SK-N-SH (cell line): ENCODE results near the gene LSM14B. TPM values are rescaled to one million over a fixed set of nuclear protein-coding genes. Genes with fewer than 3 reads are reported as not detected.

Experiments used
- CTCF ChIA-PET: fragments of 300-600, 350-600 bp; formaldehyde crosslinking; extraction: SDS; loops from one replicate; lab custom pipeline; 2021; lab: Yijun Ruan, JAX
- POLR2A ChIA-PET: fragments of 350-600 bp; sonication (Branson Sonifier 250); formaldehyde crosslinking; extraction: SDS; loops from one replicate; lab custom pipeline; 2020; ENCODE audit warnings: antibody characterized with exemption, inconsistent platforms; lab: Yijun Ruan, JAX
- DNase-seq: peaks from one replicate; pipeline ENCODE4 v3.0.0; 2012
- H2AFZ ChIP-seq: fragments of 200-600 bp; sonication (generic); 2 replicates; pipeline ENCODE4 v1.8.1; 2016; ENCODE audit warnings: antibody characterized with exemption, mild to moderate bottlenecking, low read depth
- H3F3A ChIP-seq: fragments of 200-600 bp; sonication (generic); replicated peaks from 2 replicates; pipeline ENCODE3; 2016; ENCODE audit warnings: antibody characterized with exemption, mild to moderate bottlenecking; ENCODE audit not compliant: insufficient read depth
- H3K27ac ChIP-seq, 2 experiments: fragments of 200-500 bp in 1 of 2; fragments of 200-600 bp in 1 of 2; sonication (Bioruptor generic) in 1 of 2; sonication (generic), shearing (Covaris generic) in 1 of 2; 2 replicates each; pipeline versions ENCODE4 v1.5.1 to v1.6.1; 2014 to 2016; ENCODE audit warnings: low read depth in 2 of 2, inconsistent platforms in 1 of 2, low read length in 1 of 2, mild to moderate bottlenecking in 1 of 2, mixed read lengths in 1 of 2
- H3K27me3 ChIP-seq: fragments of 200-600 bp; sonication (generic), shearing (Covaris generic); 2 replicates; pipeline ENCODE4 v1.6.1; 2016; ENCODE audit warnings: mixed run types; ENCODE audit not compliant: insufficient read depth
- H3K36me3 ChIP-seq, 2 experiments: fragments of 200-500 bp in 1 of 2; fragments of 200-600 bp in 1 of 2; sonication (Bioruptor generic) in 1 of 2; sonication (generic) in 1 of 2; replicated peaks in 1 of 2; 2 replicates each; pipeline versions ENCODE3 to v1.5.1; 2014 to 2016; ENCODE audit warnings: low read length in 1 of 2, mild to moderate bottlenecking in 1 of 2; ENCODE audit not compliant: insufficient read depth in 2 of 2, control insufficient read depth in 1 of 2
- H3K4me1 ChIP-seq, 2 experiments: fragments of 200-500 bp in 1 of 2; fragments of 200-600 bp in 1 of 2; sonication (Bioruptor generic) in 1 of 2; sonication (generic), shearing (Covaris generic) in 1 of 2; 2 replicates each; pipeline versions ENCODE4 v1.5.1 to v1.6.1; 2014 to 2016; ENCODE audit warnings: low read depth in 1 of 2, low read length in 1 of 2, mixed run types in 1 of 2; ENCODE audit not compliant: insufficient read depth in 2 of 2, control insufficient read depth in 1 of 2
- H3K4me2 ChIP-seq: fragments of 200-600 bp; sonication (generic), shearing (Covaris generic); 2 replicates; pipeline ENCODE4 v1.6.1; 2017; ENCODE audit warnings: mixed run types
- H3K4me3 ChIP-seq, 2 experiments: fragments of 200-500 bp in 1 of 2; fragments of 200-600 bp in 1 of 2; sonication (Bioruptor generic) in 1 of 2; sonication (generic), shearing (Covaris generic) in 1 of 2; 2 replicates each; pipeline versions ENCODE4 v1.5.1 to v1.8.1; 2014 to 2016; ENCODE audit warnings: low read depth in 2 of 2, inconsistent platforms in 1 of 2, low read length in 1 of 2, mild to moderate bottlenecking in 1 of 2, mixed read lengths in 1 of 2, moderate library complexity in 1 of 2
- H3K79me2 ChIP-seq: fragments of 200-600 bp; sonication (generic); 2 replicates; pipeline ENCODE4 v1.8.1; 2017; ENCODE audit warnings: mild to moderate bottlenecking; ENCODE audit not compliant: insufficient read depth
- H3K9ac ChIP-seq: fragments of 200-600 bp; sonication (generic); 2 replicates; pipeline ENCODE4 v1.6.1; 2017; ENCODE audit warnings: mixed run types
- H3K9me2 ChIP-seq: fragments of 200-600 bp; sonication (generic); 2 replicates; pipeline ENCODE4 v1.6.1; 2017; ENCODE audit warnings: mixed run types
- H3K9me3 ChIP-seq: fragments of 200-600 bp; sonication (generic); 2 replicates; pipeline ENCODE4 v1.6.1; 2017; ENCODE audit warnings: mixed run types, mild to moderate bottlenecking, moderate library complexity
- H4K20me1 ChIP-seq: fragments of 200-600 bp; sonication (generic); 2 replicates; pipeline ENCODE4 v1.6.1; 2017; ENCODE audit warnings: mild to moderate bottlenecking, mixed run types; ENCODE audit not compliant: insufficient read depth
- CHD2 ChIP-seq: fragments of 150-350 bp; IDR thresholded peaks from 2 replicates; pipeline ENCODE4 v1.6.1; 2018; ENCODE audit warnings: low read length; ENCODE audit not compliant: partially characterized antibody
- ELF1 ChIP-seq: IDR thresholded peaks from 2 replicates; pipeline ENCODE4 v1.4.0; 2012
- FOSL2 ChIP-seq: IDR thresholded peaks from 2 replicates; pipeline ENCODE4 v1.4.0; 2012; ENCODE audit warnings: low read depth, mild to moderate bottlenecking, moderate library complexity, borderline replicate concordance
- FOXJ3 ChIP-seq: sonication (generic); formaldehyde crosslinking; IDR thresholded peaks from 2 replicates; pipeline ENCODE4 v1.5.1; 2020; ENCODE audit warnings: mild to moderate bottlenecking, missing genetic modification reagents
- FOXM1 ChIP-seq: IDR thresholded peaks from 2 replicates; pipeline ENCODE4 v1.4.0; 2012; ENCODE audit warnings: low read depth, mild to moderate bottlenecking
- GATA2 ChIP-seq: sonication (generic); formaldehyde crosslinking; IDR thresholded peaks from 2 replicates; pipeline ENCODE4 v1.5.0; 2020; ENCODE audit warnings: mild to moderate bottlenecking, missing genetic modification reagents
- JUND ChIP-seq: IDR thresholded peaks from 2 replicates; pipeline ENCODE4 v1.4.0; 2012
- MEF2A ChIP-seq: IDR thresholded peaks from 2 replicates; pipeline ENCODE4 v1.4.0; 2012; ENCODE audit warnings: low read depth, borderline replicate concordance
- NFIC ChIP-seq: IDR thresholded peaks from 2 replicates; pipeline ENCODE4 v1.4.0; 2012; ENCODE audit warnings: borderline replicate concordance
- NRF1 ChIP-seq: IDR thresholded peaks from 2 replicates; pipeline ENCODE4 v1.6.1; 2012; ENCODE audit warnings: low read depth, mild to moderate bottlenecking, low read length
- PBX3 ChIP-seq: IDR thresholded peaks from 2 replicates; pipeline ENCODE4; 2012
- POLR2AphosphoS5 ChIP-seq: IDR thresholded peaks from 2 replicates; pipeline ENCODE4 v1.6.1; 2012; ENCODE audit warnings: low read depth, low read length
- RAD21 ChIP-seq: IDR thresholded peaks from 2 replicates; pipeline ENCODE4 v1.6.1; 2012; ENCODE audit warnings: mild to moderate bottlenecking, low read length
- REST ChIP-seq: IDR thresholded peaks from 2 replicates; pipeline ENCODE4 v1.6.1; 2012; ENCODE audit warnings: mild to moderate bottlenecking, low read depth, low read length, moderate library complexity
- RXRA ChIP-seq: IDR thresholded peaks from 2 replicates; pipeline ENCODE4 v1.4.0; 2012; ENCODE audit warnings: low read depth, mild to moderate bottlenecking, borderline replicate concordance
- SIN3A ChIP-seq: IDR thresholded peaks from 2 replicates; pipeline ENCODE4 v1.6.1; 2012; ENCODE audit warnings: low read depth, mild to moderate bottlenecking, low read length, moderate library complexity, borderline replicate concordance
- SMC3 ChIP-seq: IDR thresholded peaks from 2 replicates; pipeline ENCODE4 v1.6.1; 2012; ENCODE audit warnings: low read depth, low read length, improper control_type of control experiment
- TCF12 ChIP-seq: IDR thresholded peaks from 2 replicates; pipeline ENCODE4 v1.4.0; 2012
- TEAD4 ChIP-seq: IDR thresholded peaks from 2 replicates; pipeline ENCODE4 v1.4.0; 2012; ENCODE audit warnings: mild to moderate bottlenecking, borderline replicate concordance; ENCODE audit not compliant: insufficient read depth
- WGBS: methylation state at CpG from one replicate; pipeline ENCODE4 v1.1.6; 2017; ENCODE audit warnings: low lambda C conversion rate; 5-methylcytosine and 5-hydroxymethylcytosine counted together
- polyA plus RNA-seq, 3 experiments: library from polyadenylated mRNA; depleted of rRNA; stranded (reverse); fragments of >200 nt; gene quantifications; 2 replicates each; pipeline ENCODE4 v1.2.3, GENCODE V29; 2012

LSM14B gene
- polyA plus RNA-seq, 1 of the 3 experiments (the other 2 are of a cell fraction): 64.6 TPM

- Histone ChIP-seq H3K9me2 (no peaks in the 10 kb centered on the region), H3F3A (no peaks in the 10 kb centered on the region), H3K27me3 (no peaks in the 10 kb centered on the region), H3K79me2 (no peaks in the 10 kb centered on the region), H4K20me1 (no peaks in the 10 kb centered on the region), H3K36me3 (no peaks in the 10 kb centered on the region), H3K9ac (no peak overlapping the region), H3K4me3 (no peak overlapping the region), H2AFZ (no peak overlapping the region), H3K27ac (no peak overlapping the region), H3K4me1 (no peaks in the 10 kb centered on the region), H3K9me3 (0 out of 2 replicates have a peak, but pooled peaks cover 4% of the 10 kb centered on the region), H3K4me2 (no peak overlapping the region)
- 24% methylated on average over 7 of the region's 7 CpGs for WGBS
- CTCF ChIA-PET: interaction anchor here (1.4 kb wide), 1 partner anchor 30 kb away, joined by 3 read pairs; no protein-coding TSS in a partner anchor
- TF ChIP-seq RXRA (no peak), CHD2 (no peak), ELF1 (no peak), NFIC (no peak), SMC3 (no peak), TCF12 (no peak), FOXM1 (no peak), JUND (no peak)
- POLR2A ChIA-PET: no interaction called here
- DNase-seq: no peak
Observed at GRCh38 chr20:62104791-62105345, 17.4 kb upstream of the LSM14B start.

GRCh38 chr20:62105592-62105991 is 16.7 kb upstream of the LSM14B start:
- Histone ChIP-seq H2AFZ (no peak overlapping the region), H3K9me3 (0 out of 2 replicates have a peak, but pooled peaks cover 4% of the 10 kb centered on the region), H3K4me2 (no peak overlapping the region)
- DNase-seq: no peak
- TF ChIP-seq FOSL2 (no peak), PBX3 (no peak), NRF1 (no peak), SMC3 (no peak)
- TF ChIP-seq, all 33 proteins: peak for 0
- ChIA-PET CTCF (no interaction called here), POLR2A (no interaction called here)
- Histone ChIP-seq H3K27me3 (no peaks in the 10 kb centered on the region), H3K27ac (no peak overlapping the region), H3F3A (no peaks in the 10 kb centered on the region), H3K4me1 (no peaks in the 10 kb centered on the region), H3K4me3 (no peak overlapping the region), H4K20me1 (no peaks in the 10 kb centered on the region), H3K9me2 (no peaks in the 10 kb centered on the region), H3K36me3 (no peaks in the 10 kb centered on the region), H3K79me2 (no peaks in the 10 kb centered on the region), H3K9ac (no peak overlapping the region)
- 48% methylated on average over 5 of the region's 5 CpGs for WGBS

GRCh38 chr20:62111148-62111547 is 11.1 kb upstream of the LSM14B start:
- Histone ChIP-seq H3K4me1 (peaks cover 0 to 7% of the 10 kb centered on the region in 2 experiments; a peak in 1 of 4 replicates), H3K36me3 (no peaks in the 10 kb centered on the region), H3K9me2 (no peaks in the 10 kb centered on the region), H3K27ac (no peak overlapping the region), H3K79me2 (no peaks in the 10 kb centered on the region), H3K4me3 (no peak overlapping the region), H3F3A (no peaks in the 10 kb centered on the region), H2AFZ (no peak overlapping the region), H4K20me1 (no peaks in the 10 kb centered on the region), H3K9me3 (0 out of 2 replicates have a peak, but pooled peaks cover 4% of the 10 kb centered on the region), H3K9ac (no peak overlapping the region), H3K27me3 (no peaks in the 10 kb centered on the region), H3K4me2 (no peak overlapping the region)
- ChIA-PET CTCF (no interaction called here), POLR2A (no interaction called here)
- DNase-seq: no peak
- WGBS: 80% methylated on average over 6 of the region's 6 CpGs
- TF ChIP-seq MEF2A: no peak
- no peak for TF ChIP-seq NRF1
- TF ChIP-seq TEAD4: no peak
- TF ChIP-seq JUND: no peak
- TF ChIP-seq CHD2: no peak
- no peak for TF ChIP-seq RXRA
- no peak for TF ChIP-seq TCF12
- TF ChIP-seq SIN3A: no peak
- TF ChIP-seq GATA2: no peak
- no peak for TF ChIP-seq REST
- TF ChIP-seq SMC3: no peak
- no peak for TF ChIP-seq FOXJ3 (CRISPR knock-in tag)
- no peak for TF ChIP-seq FOXM1
- TF ChIP-seq RAD21: no peak
- TF ChIP-seq FOSL2: no peak
- no peak for TF ChIP-seq POLR2AphosphoS5
